ENCODE data around the gene EHD1.

EHD1 gene

DNA sequence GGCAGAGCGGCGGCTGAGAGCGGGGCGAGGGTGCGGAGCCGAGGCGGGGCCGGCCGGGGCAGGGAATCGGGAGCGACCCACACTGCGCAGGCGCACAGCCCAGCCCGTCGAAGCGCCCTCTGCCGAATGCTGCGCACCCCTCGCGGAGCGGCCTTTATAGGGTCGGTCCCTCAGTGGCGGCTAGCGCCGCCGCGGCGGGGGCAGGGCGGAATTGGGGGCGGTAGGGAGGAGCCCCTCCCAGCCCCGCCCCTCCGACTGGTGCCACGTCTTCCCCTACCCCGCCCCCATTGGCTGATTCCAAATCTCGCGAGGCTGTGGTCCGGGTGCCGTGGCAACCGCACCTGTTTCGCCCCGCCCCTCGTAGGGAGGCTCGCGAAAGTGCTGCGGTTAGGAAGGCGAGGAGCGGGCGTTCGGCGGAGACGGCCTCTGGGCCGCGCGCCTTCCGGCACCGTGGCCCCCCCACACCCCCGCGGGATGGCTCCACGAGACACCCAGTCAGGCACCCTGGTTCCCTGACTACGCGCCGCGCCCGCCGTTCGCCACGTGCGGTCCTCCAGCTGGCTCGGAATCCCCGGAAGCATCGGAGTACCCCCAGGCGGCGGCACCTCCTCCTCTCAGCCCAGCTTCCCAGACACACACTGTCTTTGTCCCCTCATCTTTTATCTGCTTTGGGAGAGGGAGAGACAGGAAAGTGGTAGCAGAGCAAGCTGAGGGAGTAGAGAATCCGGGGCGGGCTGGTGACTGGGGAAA is at the start of gene EHD1:
Gene EHD1 (minus strand): TSS at position 128 of the 750 bp plus-strand sequence. CDS start 157 bp downstream, outside the sequence.
- Histone ChIP-seq H3K9ac (ENCODE audit: low read depth, low read length) (peak within 1 kb of the TSS; percentile 82), H3K9me3 (ENCODE audit: control insufficient read depth, insufficient read depth, low read length) (no peaks in the 10 kb centered on the region), H3K4me3 (ENCODE audit: low read depth, low read length) (peak within 1 kb of the TSS; percentile 88), H3K4me1 (ENCODE audit: control insufficient read depth, insufficient read depth, low read length) (peaks cover 9% of the 10 kb centered on the region), H3K27me3 (ENCODE audit: control insufficient read depth, insufficient read depth, low read length) (no peaks in the 10 kb centered on the region), H3K27ac (ENCODE audit: low read depth, low read length) (peak within 1 kb of the TSS; percentile 79), H3K36me3 (ENCODE audit: control insufficient read depth, insufficient read depth, low read length) (no peaks in the 10 kb centered on the region; the same call in 1 of the 2 replicates)

DNA sequence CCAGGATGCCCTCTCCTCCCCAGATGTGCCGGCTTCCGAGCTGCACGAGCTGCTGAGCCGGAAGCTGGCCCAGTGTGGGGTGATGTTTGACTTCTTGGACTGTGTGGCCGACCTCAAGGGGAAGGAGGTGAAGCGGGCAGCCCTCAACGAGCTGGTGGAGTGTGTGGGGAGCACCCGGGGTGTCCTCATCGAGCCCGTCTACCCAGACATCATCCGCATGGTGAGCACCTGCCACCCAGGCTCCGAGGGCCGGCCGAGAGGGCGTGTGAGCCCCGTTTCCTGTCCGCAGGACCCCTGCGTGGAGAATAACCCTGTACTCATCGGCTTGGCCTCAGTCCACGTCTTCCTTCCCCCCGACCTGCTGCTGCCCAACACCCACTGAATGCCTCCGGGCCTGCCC is 48.3 kb upstream of the EHD1 start:
- no peak overlapping the region for H3K9ac ChIP-seq (ENCODE audit: low read depth, low read length)
- H3K9me3 ChIP-seq (ENCODE audit: control insufficient read depth, insufficient read depth, low read length) = no peaks in the 10 kb centered on the region
- H3K36me3 ChIP-seq (ENCODE audit: control insufficient read depth, insufficient read depth, low read length) = no peaks in the 10 kb centered on the region
- no peak overlapping the region for H3K4me3 ChIP-seq (ENCODE audit: low read depth, low read length)
- H3K27me3 ChIP-seq (ENCODE audit: control insufficient read depth, insufficient read depth, low read length) = no peaks in the 10 kb centered on the region
- H3K27ac ChIP-seq (ENCODE audit: low read depth, low read length) = no peak overlapping the region
- peaks cover 6% of the 10 kb centered on the region for H3K4me1 ChIP-seq (ENCODE audit: control insufficient read depth, insufficient read depth, low read length)

DNA sequence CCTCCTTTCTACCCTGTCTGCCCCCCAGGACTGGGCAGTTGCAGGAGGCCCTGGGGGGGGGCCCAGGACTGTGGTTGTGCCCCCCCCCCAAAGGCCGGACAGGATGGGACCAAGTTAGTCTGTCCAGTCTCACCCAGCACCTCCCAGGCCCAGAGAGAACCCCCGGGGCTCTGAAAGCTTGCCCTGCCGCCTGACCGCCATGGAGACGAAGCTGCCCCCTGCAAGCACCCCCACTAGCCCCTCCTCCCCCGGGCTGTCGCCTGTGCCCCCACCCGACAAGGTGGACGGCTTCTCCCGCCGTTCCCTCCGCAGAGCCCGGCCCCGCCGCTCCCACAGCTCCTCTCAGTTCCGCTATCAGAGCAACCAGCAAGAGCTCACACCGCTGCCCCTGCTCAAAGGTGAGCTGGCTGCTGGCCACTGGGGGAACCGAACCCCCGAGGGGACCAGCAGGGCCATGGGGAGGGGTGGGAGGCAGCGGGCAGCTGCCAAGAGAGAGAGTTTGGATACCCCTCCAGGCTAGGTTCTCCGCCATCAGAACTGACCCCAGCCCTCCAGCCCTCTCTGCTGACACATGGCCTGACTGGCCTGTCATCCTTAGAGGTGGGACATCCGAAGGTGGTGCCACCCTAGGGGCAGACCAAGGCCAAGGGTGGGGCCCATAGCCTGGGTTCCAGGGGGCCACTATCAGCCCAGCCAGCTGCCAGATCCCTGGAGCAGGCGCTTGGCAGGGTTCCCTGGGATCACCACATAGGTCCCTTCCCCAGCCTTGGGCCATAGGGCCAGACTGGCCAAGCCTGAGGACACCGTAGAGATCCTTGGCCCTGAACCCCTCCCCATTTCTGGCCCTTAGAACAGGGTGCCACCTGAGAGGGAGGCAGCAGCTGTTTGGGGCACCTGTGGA is 47.4 kb upstream of the EHD1 start:
- no peak overlapping the region for H3K9ac ChIP-seq (ENCODE audit: low read depth, low read length)
- no peaks in the 10 kb centered on the region for H3K36me3 ChIP-seq (ENCODE audit: control insufficient read depth, insufficient read depth, low read length)
- H3K27ac ChIP-seq (ENCODE audit: low read depth, low read length) = no peak overlapping the region
- no peaks in the 10 kb centered on the region for H3K27me3 ChIP-seq (ENCODE audit: control insufficient read depth, insufficient read depth, low read length)
- no peaks in the 10 kb centered on the region for H3K9me3 ChIP-seq (ENCODE audit: control insufficient read depth, insufficient read depth, low read length)
- H3K4me3 ChIP-seq (ENCODE audit: low read depth, low read length) = peak overlapping the region; percentile 62; the same call in 1 of the 2 replicates
- H3K4me1 ChIP-seq (ENCODE audit: control insufficient read depth, insufficient read depth, low read length) = peaks cover 6% of the 10 kb centered on the region

DNA sequence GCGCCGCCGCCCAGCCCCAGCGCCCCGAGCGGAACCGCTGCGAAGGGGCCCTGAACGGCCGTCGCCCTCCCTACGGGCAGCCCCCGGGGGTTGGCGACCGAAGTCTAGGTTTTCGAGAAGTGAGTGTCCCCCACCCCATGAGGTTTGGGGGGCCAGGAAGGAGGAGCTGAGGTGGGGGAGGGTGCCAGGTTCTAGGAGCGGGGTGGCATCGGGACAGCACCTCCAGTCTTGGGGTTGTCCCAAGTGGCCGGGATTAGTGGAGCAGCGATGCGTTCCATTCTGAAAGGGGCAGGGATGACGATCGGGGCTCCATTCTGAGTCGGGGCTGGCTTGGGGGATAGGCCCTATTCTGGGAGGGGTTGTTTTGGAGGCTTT is 46.5 kb upstream of the EHD1 start:
- H3K36me3 ChIP-seq (ENCODE audit: control insufficient read depth, insufficient read depth, low read length) = no peaks in the 10 kb centered on the region
- H3K9ac ChIP-seq (ENCODE audit: low read depth, low read length) = no peak overlapping the region
- no peaks in the 10 kb centered on the region for H3K9me3 ChIP-seq (ENCODE audit: control insufficient read depth, insufficient read depth, low read length)
- peaks cover 6% of the 10 kb centered on the region for H3K4me1 ChIP-seq (ENCODE audit: control insufficient read depth, insufficient read depth, low read length)
- H3K27me3 ChIP-seq (ENCODE audit: control insufficient read depth, insufficient read depth, low read length) = no peaks in the 10 kb centered on the region
- H3K27ac ChIP-seq (ENCODE audit: low read depth, low read length) = no peak overlapping the region
- peak overlapping the region; percentile 62 for H3K4me3 ChIP-seq (ENCODE audit: low read depth, low read length)

DNA sequence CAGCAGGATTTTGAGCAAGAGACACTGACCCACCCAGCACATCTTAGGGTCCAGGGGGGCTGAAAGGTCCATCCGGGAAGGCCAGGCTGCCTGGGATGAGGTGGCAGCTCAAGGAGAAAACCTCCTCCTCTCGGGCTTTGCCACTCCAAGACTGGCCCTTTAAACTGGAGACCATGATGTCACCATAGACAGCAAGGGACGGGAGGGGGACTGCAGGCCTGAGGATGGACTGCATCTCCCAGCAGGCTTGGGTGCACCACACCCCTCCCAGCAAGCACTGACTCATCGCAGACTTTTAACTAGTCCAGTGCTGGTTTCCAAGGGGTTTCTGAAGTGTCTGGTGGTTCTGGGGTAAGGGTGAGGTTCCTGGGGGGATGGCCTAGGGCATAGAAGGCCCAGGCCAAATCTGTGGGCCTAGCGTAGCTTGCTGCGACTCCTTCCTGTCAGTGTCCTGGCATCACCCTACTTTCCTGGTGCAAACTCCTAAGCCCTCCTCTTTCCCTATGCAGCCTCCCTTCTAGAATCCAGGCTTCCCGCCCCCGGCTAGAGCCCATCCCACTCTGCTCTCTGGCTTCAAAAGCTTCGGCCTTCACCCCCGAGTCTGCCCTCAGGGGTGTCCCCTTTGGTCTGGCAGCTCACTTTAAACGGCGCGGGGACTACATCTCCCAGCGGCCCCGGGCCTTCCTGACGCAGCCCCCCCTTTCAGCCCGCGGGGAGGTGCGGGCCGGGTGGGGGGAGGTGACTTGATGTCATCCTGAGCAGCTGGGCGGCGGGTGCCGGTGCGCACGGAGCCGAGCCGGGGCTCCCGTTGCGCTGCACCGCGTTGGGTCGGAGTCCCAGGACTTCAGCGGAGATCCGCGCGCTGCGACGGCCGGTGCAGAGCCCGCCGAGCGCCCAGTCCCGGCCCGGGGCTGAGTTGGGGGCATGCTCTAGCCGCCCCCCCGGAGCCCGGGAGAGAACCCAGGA is 45.8 kb upstream of the EHD1 start, which contains the start of gene PPP2R5B:
Gene PPP2R5B (plus strand): TSS at position 746 of the 966 bp plus-strand sequence. CDS start 1,046 bp downstream, outside the sequence.
- Histone ChIP-seq H3K9ac (ENCODE audit: low read depth, low read length) (peak within 1 kb of the TSS; percentile 24; the same call in 1 of the 2 replicates), H3K27ac (ENCODE audit: low read depth, low read length) (peak within 1 kb of the TSS; percentile 77), H3K36me3 (ENCODE audit: control insufficient read depth, insufficient read depth, low read length) (no peaks in the 10 kb centered on the region), H3K27me3 (ENCODE audit: control insufficient read depth, insufficient read depth, low read length) (no peaks in the 10 kb centered on the region), H3K4me1 (ENCODE audit: control insufficient read depth, insufficient read depth, low read length) (peaks cover 6% of the 10 kb centered on the region), H3K9me3 (ENCODE audit: control insufficient read depth, insufficient read depth, low read length) (no peaks in the 10 kb centered on the region), H3K4me3 (ENCODE audit: low read depth, low read length) (peak within 1 kb of the TSS; percentile 62)

DNA sequence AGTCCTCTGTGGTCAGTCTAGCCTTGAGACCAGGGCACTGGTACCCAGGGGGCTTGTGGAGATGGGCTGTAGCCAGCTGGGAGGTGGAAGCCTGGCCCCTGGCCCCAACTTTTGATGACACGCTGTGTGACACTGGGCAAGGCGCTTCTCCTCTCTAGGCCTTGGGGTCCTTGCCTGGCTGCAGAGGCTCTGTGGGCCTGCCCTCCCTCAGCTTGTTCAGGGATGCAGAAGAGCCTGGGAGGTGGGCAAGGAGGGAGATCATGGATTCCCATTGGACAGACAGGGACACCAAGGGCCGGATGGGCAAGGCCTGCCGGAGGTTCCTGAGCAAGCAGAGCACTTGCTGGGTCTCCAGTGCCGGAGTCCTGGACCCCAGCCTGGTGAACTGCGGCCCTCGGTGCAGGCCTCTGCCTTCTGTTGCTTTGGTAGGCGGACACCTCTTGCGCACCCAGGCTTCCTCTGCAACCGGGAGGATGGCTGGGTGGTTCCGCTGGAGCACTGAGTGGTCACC is 44.8 kb upstream of the EHD1 start:
- Histone ChIP-seq H3K4me1 (ENCODE audit: control insufficient read depth, insufficient read depth, low read length) (peaks cover 7% of the 10 kb centered on the region), H3K9ac (ENCODE audit: low read depth, low read length) (no peak overlapping the region)

DNA sequence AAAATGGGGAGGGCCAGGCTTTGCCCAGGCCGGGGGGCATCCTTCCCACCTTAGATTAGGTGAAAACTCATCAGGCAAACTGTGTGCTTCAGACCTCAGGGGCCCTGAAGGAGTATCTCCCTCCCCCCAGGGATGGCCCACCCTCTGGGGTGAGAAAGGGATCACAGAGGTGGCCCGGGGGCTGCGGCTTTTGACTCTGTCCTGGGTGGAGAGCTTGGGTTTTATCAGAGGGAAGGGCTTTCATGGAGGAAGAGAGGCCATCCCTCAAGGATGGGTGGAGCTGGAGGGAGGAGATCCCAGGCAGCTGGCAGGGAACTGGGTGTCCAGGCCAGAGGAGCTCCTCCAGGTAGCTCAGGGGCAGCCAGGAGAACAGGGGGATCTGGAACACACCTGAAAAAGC is 43.0 kb upstream of the EHD1 start:
- no peak overlapping the region for H3K9ac ChIP-seq (ENCODE audit: low read depth, low read length)

More for the DNA sequence above, 44.8 kb upstream of the EHD1 start:
- no peaks in the 10 kb centered on the region for H3K36me3 ChIP-seq (ENCODE audit: control insufficient read depth, insufficient read depth, low read length)
- no peaks in the 10 kb centered on the region for H3K27me3 ChIP-seq (ENCODE audit: control insufficient read depth, insufficient read depth, low read length)
- H3K9me3 ChIP-seq (ENCODE audit: control insufficient read depth, insufficient read depth, low read length) = no peaks in the 10 kb centered on the region
- H3K4me3 ChIP-seq (ENCODE audit: low read depth, low read length) = no peak overlapping the region
- no peak overlapping the region for H3K27ac ChIP-seq (ENCODE audit: low read depth, low read length)

DNA sequence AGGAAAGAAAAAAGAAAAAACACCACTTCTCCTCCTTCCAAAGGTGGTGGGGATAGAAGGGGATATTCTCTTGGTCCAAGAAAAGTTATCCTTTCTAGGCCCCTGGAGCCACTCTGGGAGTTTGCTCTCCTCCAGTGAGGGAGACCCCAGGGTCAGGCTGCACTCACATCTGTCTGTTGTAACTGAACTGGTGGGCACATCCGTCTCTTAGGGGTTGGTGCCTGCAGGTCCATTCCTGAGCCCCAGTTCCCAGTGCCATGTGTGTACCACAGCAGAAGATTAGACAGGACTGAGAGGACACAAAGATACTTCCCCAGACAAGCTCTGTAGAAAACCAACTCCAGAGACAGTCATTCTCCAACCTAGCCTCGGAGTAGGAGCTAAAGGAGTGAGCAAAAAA is 41.7 kb upstream of the EHD1 start:
- no peaks in the 10 kb centered on the region for H3K36me3 ChIP-seq (ENCODE audit: control insufficient read depth, insufficient read depth, low read length)
- H3K9ac ChIP-seq (ENCODE audit: low read depth, low read length) = no peak overlapping the region
- H3K27me3 ChIP-seq (ENCODE audit: control insufficient read depth, insufficient read depth, low read length) = no peaks in the 10 kb centered on the region
- H3K4me1 ChIP-seq (ENCODE audit: control insufficient read depth, insufficient read depth, low read length) = peaks cover 17% of the 10 kb centered on the region
- no peak overlapping the region for H3K27ac ChIP-seq (ENCODE audit: low read depth, low read length)
- H3K4me3 ChIP-seq (ENCODE audit: low read depth, low read length) = no peak overlapping the region
- no peaks in the 10 kb centered on the region for H3K9me3 ChIP-seq (ENCODE audit: control insufficient read depth, insufficient read depth, low read length)

More for the DNA sequence above, 43.0 kb upstream of the EHD1 start:
- Histone ChIP-seq H3K27ac (ENCODE audit: low read depth, low read length) (no peak overlapping the region), H3K9me3 (ENCODE audit: control insufficient read depth, insufficient read depth, low read length) (no peaks in the 10 kb centered on the region), H3K27me3 (ENCODE audit: control insufficient read depth, insufficient read depth, low read length) (no peaks in the 10 kb centered on the region), H3K36me3 (ENCODE audit: control insufficient read depth, insufficient read depth, low read length) (no peaks in the 10 kb centered on the region), H3K4me1 (ENCODE audit: control insufficient read depth, insufficient read depth, low read length) (peaks cover 12% of the 10 kb centered on the region), H3K4me3 (ENCODE audit: low read depth, low read length) (no peak overlapping the region)

DNA sequence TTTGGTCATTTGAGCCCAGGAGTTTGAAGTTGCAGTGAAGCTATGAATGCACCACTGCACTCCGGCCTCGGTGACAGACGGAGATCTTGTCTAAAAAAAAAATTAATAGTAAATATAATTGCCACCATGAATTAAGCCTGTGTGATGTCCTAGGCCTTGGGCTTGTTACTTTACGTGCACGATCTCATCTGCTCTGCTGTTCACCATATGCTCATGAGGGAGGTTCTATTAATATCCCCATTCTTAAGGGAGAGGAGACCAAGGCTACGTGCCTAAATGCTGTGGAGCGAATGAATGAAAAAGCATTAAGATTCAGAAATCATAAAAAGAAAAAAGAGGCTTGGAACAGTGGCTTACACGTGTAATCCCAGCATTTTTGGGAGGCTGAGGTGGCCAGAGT is 41.2 kb upstream of the EHD1 start:
- Histone ChIP-seq H3K27me3 (ENCODE audit: control insufficient read depth, insufficient read depth, low read length) (no peaks in the 10 kb centered on the region), H3K36me3 (ENCODE audit: control insufficient read depth, insufficient read depth, low read length) (no peaks in the 10 kb centered on the region), H3K4me1 (ENCODE audit: control insufficient read depth, insufficient read depth, low read length) (peaks cover 16% of the 10 kb centered on the region), H3K9ac (ENCODE audit: low read depth, low read length) (no peak overlapping the region), H3K27ac (ENCODE audit: low read depth, low read length) (no peak overlapping the region), H3K9me3 (ENCODE audit: control insufficient read depth, insufficient read depth, low read length) (no peaks in the 10 kb centered on the region), H3K4me3 (ENCODE audit: low read depth, low read length) (no peak overlapping the region)

DNA sequence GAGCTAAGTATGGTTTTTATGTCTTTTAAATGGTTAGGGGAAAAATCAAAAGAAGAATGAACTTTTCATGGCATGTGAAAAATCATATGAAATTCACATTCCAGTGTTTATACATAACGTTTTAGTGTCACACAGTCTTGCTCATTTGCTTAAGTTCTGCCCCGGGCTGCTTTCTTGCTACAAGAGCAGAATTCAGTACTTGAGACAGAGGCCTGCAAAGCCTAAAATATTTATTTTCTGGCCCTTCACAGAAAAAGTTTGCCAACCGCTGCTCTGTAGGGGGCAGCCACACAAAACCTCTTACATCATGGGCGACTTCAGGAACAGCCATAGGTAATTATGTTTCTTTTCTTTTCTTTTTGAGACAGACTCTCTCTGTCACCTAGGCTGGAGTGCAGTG is 39.6 kb upstream of the EHD1 start:
- Histone ChIP-seq H3K27me3 (ENCODE audit: control insufficient read depth, insufficient read depth, low read length) (no peaks in the 10 kb centered on the region), H3K27ac (ENCODE audit: low read depth, low read length) (peak overlapping the region; percentile 65), H3K9ac (ENCODE audit: low read depth, low read length) (peak overlapping the region; percentile 35; the same call in 1 of the 2 replicates), H3K36me3 (ENCODE audit: control insufficient read depth, insufficient read depth, low read length) (peaks cover 11% of the 10 kb centered on the region), H3K9me3 (ENCODE audit: control insufficient read depth, insufficient read depth, low read length) (no peaks in the 10 kb centered on the region), H3K4me1 (ENCODE audit: control insufficient read depth, insufficient read depth, low read length) (peaks cover 12% of the 10 kb centered on the region; the same call in 1 of the 2 replicates), H3K4me3 (ENCODE audit: low read depth, low read length) (peak overlapping the region; percentile 65)
